ENCODE measurements around the gene KRT85.
"Not testable (repeated sequence)": the region's sequence is repeated elsewhere in the genome, so short reads cannot be mapped to it uniquely, and the experiment has no call there.

KRT85 gene

GRCh38 chr12:52347551-52348510, 19.4 kb downstream of the KRT85 start:
- no peak for DNase-seq

GRCh38 chr12:52347016-52347415, 20.3 kb downstream of the KRT85 start:
- DNase-seq, result no peak

DNA sequence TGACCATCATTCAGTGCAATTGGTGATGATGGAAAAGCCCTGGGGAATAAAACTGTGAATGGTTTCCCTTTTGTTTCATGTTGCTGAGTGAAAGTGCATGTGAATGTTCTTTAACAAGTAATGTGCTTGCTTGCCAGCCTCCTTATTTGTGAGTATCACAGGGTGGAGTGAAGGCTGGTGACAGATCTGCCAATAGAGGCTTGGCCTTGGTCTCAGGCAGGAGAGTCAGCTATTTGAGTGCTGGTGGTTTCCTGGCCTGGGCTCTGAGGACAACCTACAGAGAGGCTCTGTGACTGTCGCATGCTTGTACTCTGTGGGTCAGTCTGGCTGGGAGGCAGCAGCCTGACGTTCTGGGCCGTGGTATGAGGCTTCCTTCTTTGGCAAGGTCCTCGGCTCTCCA, 20.7 kb downstream of the KRT85 start:
- DNase-seq, result peak; percentile 48

DNA sequence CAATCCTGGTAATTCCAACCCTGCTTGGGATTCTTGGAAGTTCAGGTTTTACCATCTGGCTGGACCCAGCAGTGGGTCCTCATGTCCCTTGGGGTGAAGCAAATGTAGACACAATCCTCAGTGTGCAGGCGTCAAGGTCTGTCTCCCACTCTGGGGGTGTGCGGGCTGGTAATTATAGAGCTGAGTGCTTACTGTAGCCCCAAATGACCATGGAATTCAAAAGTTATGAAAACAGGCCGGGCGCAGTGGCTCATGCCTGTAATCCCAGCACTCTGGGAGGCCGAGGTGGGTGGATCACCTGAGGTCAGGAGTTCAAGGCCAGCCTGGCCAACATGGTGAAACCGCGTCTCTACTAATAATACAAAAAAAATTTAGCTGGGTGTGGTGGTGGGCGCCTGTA, 22.2 kb downstream of the KRT85 start:
- not testable (repeated sequence) for DNase-seq

DNA sequence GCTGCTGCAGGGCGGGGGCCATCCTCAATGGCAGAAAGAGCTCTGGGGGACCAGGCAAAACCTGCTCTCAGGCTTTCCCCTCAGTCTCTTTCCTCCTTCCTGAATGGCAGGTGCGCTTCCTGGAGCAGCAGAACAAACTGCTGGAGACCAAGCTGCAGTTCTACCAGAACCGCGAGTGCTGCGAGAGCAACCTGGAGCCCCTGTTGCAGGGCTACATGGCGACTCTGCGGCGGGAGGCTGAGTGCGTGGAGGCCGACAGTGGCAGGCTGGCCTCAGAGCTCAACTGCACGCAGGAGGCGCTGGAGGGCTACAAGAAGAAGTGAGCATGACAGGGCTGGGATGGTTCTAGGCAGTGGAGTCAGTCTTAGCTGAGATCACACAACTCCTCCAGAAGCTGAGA, 23.2 kb downstream of the KRT85 start:
- no peak for DNase-seq

- no peak for DNase-seq
These were observed 23.7 kb downstream of the KRT85 start for GRCh38 chr12:52343550-52343949.

- DNase-seq, result no peak
These were observed 24.3 kb downstream of the KRT85 start for GRCh38 chr12:52342781-52343490.

DNA sequence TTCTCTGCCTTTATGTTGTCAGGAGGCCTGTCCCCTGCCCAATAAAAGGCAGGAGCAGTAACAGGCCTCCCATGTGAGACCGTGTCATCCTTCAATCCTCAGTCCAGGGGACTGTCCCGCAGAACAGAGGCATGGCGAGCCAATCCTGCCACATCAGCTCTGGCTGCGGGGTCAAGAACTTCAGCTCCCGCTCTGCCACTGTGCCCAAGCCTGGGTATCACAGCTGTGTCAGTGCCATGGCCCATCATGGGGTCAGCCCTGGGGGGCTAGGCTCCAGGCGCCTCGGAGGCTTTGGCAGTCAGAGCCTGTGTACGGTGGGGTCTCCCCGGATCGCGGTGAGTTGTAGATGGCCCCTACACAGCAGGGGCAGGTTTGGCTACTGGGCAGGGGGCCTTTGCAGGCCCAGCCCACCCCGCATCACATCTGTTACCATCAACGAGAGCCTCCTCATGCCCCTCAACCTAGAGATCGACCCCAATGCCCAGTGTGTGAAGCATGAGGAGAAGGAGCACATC, 26.2 kb downstream of the KRT85 start:
- no peak for DNase-seq

DNA sequence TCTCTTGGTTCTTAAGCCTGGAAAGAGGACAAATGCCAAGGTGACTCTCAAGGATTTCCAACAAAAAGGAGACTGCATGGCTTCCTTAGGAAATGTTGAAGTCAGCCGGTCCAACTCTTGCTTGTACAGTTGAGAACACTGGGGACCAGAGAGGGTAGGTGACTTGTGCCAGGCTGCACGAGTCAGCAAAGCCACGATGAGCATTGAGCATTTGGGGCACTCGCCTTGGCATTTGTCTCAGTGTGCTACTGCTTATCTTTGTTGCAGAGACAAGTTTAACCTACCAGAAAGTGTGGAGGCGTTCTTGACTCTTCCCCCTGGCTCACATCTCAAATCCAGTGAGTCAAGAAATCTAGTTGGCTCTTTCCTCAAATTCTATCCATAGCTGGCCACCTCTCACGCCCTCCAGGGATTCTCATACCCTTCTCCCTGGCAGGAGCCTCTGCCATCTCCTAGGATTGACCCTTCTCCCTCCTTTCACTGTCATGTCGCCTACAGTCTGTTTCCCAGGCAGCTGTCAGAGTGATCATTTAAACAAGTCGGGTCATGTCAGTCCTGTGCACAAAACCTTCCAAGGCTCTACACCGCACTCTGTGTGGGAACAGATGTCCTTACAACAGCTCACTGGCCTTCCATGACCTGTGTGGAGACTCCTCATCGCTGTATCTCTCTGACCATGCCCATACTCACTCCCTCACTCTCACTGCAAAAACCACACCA, 28.9 kb downstream of the KRT85 start:
- DNase-seq, result no peak

DNA sequence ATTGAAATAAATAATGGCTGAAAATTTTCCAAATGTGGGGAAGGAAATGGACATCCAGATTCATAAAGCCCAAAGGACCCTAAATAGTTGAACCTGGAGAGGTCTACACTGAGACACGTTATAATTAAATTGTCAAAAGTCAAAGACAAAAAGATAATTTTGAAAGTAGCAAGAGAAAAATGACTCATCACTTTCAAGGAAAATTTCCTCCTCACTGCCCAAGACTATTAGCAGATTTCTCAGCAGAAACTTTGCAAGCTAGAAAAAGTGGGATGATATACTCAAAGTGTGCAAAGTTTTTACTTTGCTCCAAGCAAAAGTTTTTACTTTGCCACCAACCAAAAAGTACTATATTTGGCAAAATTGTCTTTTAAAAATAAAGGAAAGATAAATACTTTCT, 30.2 kb downstream of the KRT85 start:
- no peak for DNase-seq

DNA sequence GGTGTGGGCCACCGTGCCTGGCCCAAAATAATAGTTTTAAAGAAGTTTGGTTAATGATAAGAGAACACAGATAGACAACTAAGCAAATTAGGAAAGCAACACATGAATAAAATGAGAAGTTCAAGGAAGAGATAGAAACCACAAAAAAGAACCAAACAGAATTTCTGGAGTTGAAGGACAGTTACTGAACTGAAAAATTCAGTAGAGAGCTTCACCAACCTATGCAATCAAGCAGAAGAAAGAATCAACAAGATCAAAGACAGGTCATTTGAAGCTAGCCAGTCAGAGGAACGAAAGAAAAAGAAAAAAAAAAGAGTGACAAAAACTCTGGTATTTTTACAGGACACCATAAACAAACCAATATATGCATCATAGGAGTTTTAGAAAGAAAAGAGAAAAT, 30.6 kb downstream of the KRT85 start:
- DNase-seq, result no peak

- DNase-seq, result no peak
These were observed 31.6 kb downstream of the KRT85 start for GRCh38 chr12:52335598-52336262.

GRCh38 chr12:52334185-52334584, 33.1 kb downstream of the KRT85 start:
- no peak for DNase-seq

- no peak for DNase-seq
These were observed 34.0 kb downstream of the KRT85 start for GRCh38 chr12:52333321-52333720.

DNA sequence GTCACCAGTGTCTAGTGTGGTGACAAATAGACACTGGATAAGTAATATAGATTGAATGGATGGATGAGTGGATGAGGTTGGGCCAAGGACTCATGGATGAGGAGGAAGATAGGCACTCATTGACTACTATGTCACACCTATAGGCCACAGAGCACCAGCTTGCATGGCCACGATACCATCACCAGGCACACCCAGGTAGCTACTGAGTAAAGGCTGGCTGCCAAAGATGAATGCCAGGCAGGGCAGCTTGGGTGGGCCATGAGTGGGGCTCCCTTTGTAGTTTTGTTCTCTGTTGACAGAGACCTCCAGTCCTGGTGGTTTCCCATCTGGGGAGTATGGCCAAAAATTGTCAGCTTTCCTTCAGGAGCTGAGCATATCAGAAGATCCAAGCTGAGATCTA, 34.9 kb downstream of the KRT85 start:
- no peak for DNase-seq

DNA sequence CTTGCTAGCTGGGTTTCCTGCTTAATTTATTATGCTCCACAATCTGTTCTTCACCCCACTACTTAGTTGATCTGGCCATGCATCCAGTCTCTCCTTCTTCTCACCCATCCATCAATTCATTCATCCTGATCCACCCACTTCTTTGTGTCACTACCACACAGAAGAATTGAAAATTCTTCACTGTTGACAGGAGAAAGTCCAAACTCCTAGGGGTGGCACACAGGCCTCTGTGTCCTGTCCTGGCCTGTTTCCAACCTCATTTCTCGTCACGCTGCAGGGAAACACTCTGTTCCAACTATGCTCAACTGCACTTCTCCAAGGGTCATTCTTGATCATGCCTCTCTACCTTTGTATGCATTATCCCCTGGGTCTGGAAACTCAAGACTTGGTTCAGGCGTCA, 35.4 kb downstream of the KRT85 start:
- DNase-seq, result no peak

GRCh38 chr12:52331039-52331438, 36.2 kb downstream of the KRT85 start:
- no peak for DNase-seq

GRCh38 chr12:52327830-52328500, 39.3 kb downstream of the KRT85 start:
- no peak for DNase-seq

DNA sequence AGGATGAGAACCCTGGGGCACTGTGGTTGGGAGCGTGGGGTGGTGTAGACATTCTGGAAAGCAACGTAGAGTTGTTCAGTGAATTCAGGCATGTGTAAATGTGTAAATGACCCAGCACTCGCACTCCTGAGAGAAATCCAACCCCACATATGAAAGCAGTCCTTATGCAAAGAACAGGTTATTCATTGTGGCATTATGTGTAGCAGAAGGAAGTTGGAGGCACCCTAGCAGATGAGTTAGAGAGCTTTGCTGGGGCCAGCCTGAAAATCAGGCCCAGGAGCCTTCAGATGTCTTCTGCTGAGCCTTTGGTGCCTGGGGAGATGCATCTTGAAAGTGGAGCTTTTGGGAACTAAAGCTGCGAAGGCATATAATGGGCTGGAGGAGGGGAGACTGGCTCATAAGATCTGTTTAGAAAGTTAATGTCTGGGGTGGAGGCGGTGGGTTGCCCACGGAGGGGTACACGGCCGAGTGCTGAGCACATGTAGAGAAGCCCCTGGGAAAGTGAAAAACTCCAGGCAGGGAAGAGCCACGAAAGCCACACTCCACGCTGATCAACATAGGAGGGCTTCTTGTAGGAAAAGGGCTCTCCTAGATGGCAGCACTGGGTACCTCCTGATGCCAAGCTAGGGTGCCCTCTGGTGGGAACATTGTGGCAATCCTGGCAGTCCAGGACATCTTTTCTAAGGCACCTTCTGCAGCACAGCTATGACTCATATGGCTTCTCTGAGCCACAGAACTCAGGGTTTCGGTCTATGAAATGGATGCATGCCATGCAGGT, 40.0 kb downstream of the KRT85 start:
- peak; percentile 85 for DNase-seq

DNA sequence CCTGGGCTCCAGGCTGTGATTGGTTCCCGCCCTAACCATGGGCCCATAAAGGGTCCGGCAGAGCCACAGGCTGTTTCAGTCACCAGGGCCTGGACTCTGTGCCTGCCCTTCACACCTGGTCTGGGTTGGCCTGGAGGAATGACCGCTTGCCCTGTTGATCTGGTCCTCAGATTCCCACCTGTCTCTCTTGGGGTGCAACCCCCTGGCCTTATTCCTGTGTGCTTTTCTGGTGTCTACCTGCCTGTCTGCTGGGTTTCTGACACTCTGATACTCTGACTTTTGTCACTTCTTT, 43.2 kb downstream of the KRT85 start:
- DNase-seq, result no peak

GRCh38 chr12:52323416-52324152, 43.7 kb downstream of the KRT85 start:
- no peak for DNase-seq
